Progenitor cell of endocrine pancreas (in vitro differentiated cells): Measurements from ENCODE around the gene ATP8A2. TPM values are rescaled to one million over a fixed set of nuclear protein-coding genes. Genes with fewer than 3 reads are reported as not detected.

ENCODE experiments used
- DNase-seq: peaks from one replicate; pipeline ENCODE4 v3.0.0; 2021; ENCODE audit warnings: low spot score; ENCODE audit not compliant: unreplicated experiment
- H3K27ac Mint-ChIP-seq: 2 replicates; pipeline ENCODE4 v1.8.0; 2021; ENCODE audit warnings: mild to moderate bottlenecking, moderate library complexity, mixed read lengths
- H3K27me3 Mint-ChIP-seq: 2 replicates; pipeline ENCODE4 v1.8.0; 2021; ENCODE audit warnings: mixed read lengths
- H3K36me3 Mint-ChIP-seq: 2 replicates; pipeline ENCODE4 v1.8.0; 2022; ENCODE audit warnings: mixed read lengths; ENCODE audit not compliant: insufficient read depth
- H3K4me1 Mint-ChIP-seq: 2 replicates; pipeline ENCODE4 v1.8.0; 2021; ENCODE audit warnings: low read depth, mixed read lengths
- H3K4me3 Mint-ChIP-seq: 2 replicates; pipeline ENCODE4 v1.8.0; 2021; ENCODE audit warnings: low read depth, mild to moderate bottlenecking, moderate library complexity, mixed read lengths
- H3K9me3 Mint-ChIP-seq: 2 replicates; pipeline ENCODE4 v1.8.0; 2021; ENCODE audit warnings: low read depth, mixed read lengths
- CTCF ChIP-seq: fragments of 200-600 bp; sonication (generic); IDR thresholded peaks from one replicate; pipeline ENCODE4 v1.5.0; 2021; ENCODE audit warnings: antibody characterized with exemption, mild to moderate bottlenecking; ENCODE audit not compliant: unreplicated experiment
- total RNA-seq: library from RNA; stranded (reverse); gene quantifications from 2 replicates; pipeline ENCODE4 v1.2.1, GENCODE V29; 2021

The ATP8A2 gene
- total RNA-seq, 1 donor from 2014 or later, result 0.38 TPM

DNA sequence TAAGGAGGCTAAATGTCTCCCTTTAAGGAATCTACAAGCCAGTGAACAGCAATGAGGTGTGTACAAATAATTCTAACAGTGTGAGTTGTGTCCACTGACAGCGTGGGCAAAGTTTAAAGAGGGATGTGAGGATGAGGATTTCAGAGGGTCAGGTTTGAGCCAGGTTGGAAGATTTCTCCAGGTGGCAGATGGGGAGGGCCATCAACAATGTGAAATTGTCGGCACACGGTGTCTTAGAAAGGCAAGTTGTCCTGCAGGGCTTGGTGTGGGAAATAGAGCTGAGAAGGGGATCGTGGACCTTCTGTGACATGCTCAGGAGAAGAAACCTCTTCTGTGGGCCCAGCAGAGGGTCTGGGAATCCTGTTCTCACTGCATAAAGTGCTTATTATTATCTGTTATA, 52.1 kb downstream of the ATP8A2 start:
- Mint-ChIP-seq H3K27ac (no peak overlapping the region), H3K36me3 (peaks cover 1% of the 10 kb centered on the region), H3K4me1 (no peaks in the 10 kb centered on the region), H3K27me3 (peaks cover 10% of the 10 kb centered on the region), H3K9me3 (peaks cover 7% of the 10 kb centered on the region), H3K4me3 (no peak overlapping the region)
- TF ChIP-seq CTCF, result no peak
- DNase-seq, result no peak

- Mint-ChIP-seq H3K9me3 (peaks cover 7% of the 10 kb centered on the region), H3K4me3 (no peak overlapping the region), H3K4me1 (peaks cover 4% of the 10 kb centered on the region), H3K27ac (no peak overlapping the region), H3K27me3 (peaks cover 6% of the 10 kb centered on the region), H3K36me3 (peaks cover 1% of the 10 kb centered on the region)
- DNase-seq, result no peak
- TF ChIP-seq CTCF, result no peak
Measured at GRCh38 chr13:25429466-25429865, 57.7 kb downstream of the ATP8A2 start.

DNA sequence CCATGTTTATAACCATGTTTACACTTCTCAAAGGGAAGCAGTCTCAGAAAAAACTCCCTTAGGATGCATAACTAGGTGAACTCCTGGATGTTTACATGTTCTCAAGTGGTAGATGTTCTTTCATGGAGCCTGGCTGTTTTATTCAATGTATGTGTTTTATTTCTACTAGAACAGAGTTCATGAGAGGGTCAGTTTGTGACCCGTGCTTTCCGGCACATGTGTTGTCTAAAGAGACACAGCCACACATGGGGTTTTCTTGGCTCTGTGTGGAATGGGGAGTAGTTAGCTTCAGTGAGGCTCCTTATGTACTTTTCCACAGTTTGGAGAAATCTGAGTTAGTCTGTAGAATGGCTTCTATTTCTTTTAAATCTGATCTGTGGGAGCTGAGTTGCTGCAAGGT, 60.9 kb downstream of the ATP8A2 start:
- H3K27me3 Mint-ChIP-seq, result peaks cover 11% of the 10 kb centered on the region
- DNase-seq, result no peak
- H3K4me3 Mint-ChIP-seq, result no peak overlapping the region
- H3K27ac Mint-ChIP-seq, result no peak overlapping the region
- H3K4me1 Mint-ChIP-seq, result peaks cover 4% of the 10 kb centered on the region
- peaks cover 1% of the 10 kb centered on the region for H3K36me3 Mint-ChIP-seq
- no peak for TF ChIP-seq CTCF
- peaks cover 3% of the 10 kb centered on the region for H3K9me3 Mint-ChIP-seq

DNA sequence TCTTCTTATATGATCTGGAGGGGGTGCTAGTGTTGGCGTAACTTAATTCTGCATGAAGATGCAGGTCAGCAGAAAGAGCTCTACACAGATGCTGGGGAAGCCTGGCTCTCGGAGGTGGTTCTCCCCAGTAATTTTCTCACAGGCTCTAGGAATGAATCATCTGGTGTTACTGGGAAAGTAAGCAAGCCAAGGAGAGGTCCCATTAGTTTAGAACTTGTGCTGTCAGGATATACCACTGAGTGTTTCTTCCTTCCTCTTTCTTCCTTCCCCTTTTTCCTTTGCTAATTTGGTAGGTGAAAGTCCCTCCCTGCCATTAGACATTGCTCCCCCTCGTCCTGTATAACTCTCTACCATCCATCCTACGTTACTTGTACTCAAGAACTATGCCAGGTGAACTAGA, 68.3 kb downstream of the ATP8A2 start:
- H3K27ac Mint-ChIP-seq, result no peak overlapping the region
- TF ChIP-seq CTCF, result no peak
- peaks cover 24% of the 10 kb centered on the region for H3K27me3 Mint-ChIP-seq
- no peak overlapping the region for H3K4me3 Mint-ChIP-seq
- DNase-seq, result no peak
- no peaks in the 10 kb centered on the region for H3K9me3 Mint-ChIP-seq
- no peaks in the 10 kb centered on the region for H3K36me3 Mint-ChIP-seq
- no peaks in the 10 kb centered on the region for H3K4me1 Mint-ChIP-seq

DNA sequence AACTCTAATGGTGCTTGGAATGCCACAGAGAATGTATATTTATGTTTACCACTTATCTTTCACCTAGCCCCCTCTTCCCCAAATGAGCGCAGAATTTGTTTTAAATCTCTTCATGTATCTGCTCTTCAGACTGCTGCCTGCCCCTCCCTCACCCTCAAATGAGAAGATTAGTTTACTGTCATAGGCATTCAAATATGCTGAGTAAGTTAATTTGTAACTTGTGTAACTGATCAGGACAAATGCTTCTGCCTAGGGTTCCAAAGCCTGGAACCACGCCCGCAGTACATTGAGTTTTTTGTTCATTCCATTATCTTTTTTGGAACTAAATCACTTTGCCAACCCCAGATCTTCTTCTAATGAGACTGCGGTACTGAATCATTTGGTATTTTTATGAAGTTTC, 74.5 kb downstream of the ATP8A2 start:
- peaks cover 11% of the 10 kb centered on the region for H3K9me3 Mint-ChIP-seq
- H3K27me3 Mint-ChIP-seq, result peaks cover 10% of the 10 kb centered on the region

More for the DNA sequence above, 74.5 kb downstream of the ATP8A2 start:
- Mint-ChIP-seq H3K36me3 (no peaks in the 10 kb centered on the region), H3K4me3 (no peak overlapping the region), H3K27ac (no peak overlapping the region), H3K4me1 (no peaks in the 10 kb centered on the region)
- no peak for DNase-seq
- TF ChIP-seq CTCF, result no peak
